Measurements from ENCODE around the gene BMPR1B. TPM values are rescaled to one million over a fixed set of nuclear protein-coding genes. Genes with fewer than 3 reads are reported as not detected.

Gene BMPR1B
- total and polyA plus RNA-seq, 2 of the 8 experiments (the other 6 are each of a cell fraction or from before 2014, with no cell fraction given) = 0.14 to 1.1 TPM

GRCh38 chr4:95051702-95052020 lies 293.9 kb downstream of the BMPR1B start (continued):
- no peak for TF ChIP-seq CTCF (IDR thresholded peaks at IDR 0.05; ENCODE audit: control extremely low read depth in 1 of 3, insufficient read depth in 1 of 3, low read depth in 1 of 3, low read length in 3 of 3)

Data from H1 (cell line).